Measurements from ENCODE around the gene AKAP12. TPM values are rescaled to one million over a fixed set of nuclear protein-coding genes. Genes with fewer than 3 reads are reported as not detected.

Gene AKAP12
- total RNA-seq, 3 donors from 2014 or later (not counting 1 experiment from before 2014, with no cell fraction given) = 0.07 to 17.6 (median 0.75) TPM

DNA sequence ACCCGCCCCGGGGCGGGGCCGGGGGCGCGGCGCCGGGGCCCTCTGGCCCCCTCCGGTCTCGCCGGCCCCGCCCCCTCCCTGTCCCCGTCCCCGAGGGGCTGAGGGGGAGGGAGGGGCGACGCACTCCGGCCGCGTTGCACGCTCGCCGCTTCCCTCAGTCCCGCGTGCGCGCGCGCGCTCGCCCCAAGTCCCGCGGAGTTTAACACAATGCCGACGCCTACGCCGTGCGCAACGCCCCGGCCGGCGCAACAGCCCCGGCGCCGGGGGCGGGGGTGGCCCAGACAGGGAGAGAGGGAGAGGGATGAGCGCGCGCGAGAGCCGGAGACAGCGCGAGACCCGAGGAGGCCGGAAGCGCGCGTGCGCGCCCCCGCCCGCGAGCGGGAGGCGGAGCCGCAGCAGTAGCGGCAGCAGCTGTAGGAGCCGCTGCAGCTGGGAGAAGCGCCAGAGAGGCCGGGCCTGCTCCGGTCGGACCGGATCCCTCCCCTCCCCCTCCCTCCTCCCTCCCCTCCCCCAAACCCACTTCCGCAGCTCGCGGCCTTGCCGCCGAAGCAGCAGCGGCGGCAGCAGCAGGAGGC lies 150.6 kb downstream of the AKAP12 start:
- H3K4me1 Mint-ChIP-seq = peaks cover 52% of the 10 kb centered on the region in 2 donors
- Histone ChIP-seq H3K27ac (ENCODE audit: low read length) (peak overlapping the region; percentile 95), H3K9me3 (ENCODE audit: control insufficient read depth, insufficient read depth, low read length) (no peaks in the 10 kb centered on the region), H3K27me3 (ENCODE audit: control insufficient read depth, insufficient read depth, low read length) (no peaks in the 10 kb centered on the region), H3K4me1 (ENCODE audit: control insufficient read depth, insufficient read depth, low read length) (peaks cover 36% of the 10 kb centered on the region), H3K36me3 (ENCODE audit: control insufficient read depth, insufficient read depth, low read length) (peaks cover 3% of the 10 kb centered on the region), H3K4me3 (ENCODE audit: low read length) (peak overlapping the region; percentile 70)
- peak; percentile 74 to 92 (median 75) for ATAC-seq
- H3K27ac Mint-ChIP-seq = peak overlapping the region; percentile 95 to 99
- TF ChIP-seq, protein P1, sequence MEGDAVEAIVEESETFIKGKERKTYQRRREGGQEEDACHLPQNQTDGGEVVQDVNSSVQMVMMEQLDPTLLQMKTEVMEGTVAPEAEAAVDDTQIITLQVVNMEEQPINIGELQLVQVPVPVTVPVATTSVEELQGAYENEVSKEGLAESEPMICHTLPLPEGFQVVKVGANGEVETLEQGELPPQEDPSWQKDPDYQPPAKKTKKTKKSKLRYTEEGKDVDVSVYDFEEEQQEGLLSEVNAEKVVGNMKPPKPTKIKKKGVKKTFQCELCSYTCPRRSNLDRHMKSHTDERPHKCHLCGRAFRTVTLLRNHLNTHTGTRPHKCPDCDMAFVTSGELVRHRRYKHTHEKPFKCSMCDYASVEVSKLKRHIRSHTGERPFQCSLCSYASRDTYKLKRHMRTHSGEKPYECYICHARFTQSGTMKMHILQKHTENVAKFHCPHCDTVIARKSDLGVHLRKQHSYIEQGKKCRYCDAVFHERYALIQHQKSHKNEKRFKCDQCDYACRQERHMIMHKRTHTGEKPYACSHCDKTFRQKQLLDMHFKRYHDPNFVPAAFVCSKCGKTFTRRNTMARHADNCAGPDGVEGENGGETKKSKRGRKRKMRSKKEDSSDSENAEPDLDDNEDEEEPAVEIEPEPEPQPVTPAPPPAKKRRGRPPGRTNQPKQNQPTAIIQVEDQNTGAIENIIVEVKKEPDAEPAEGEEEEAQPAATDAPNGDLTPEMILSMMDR (IDR thresholded peaks at IDR 0.05) = no peak
- no peaks in the 10 kb centered on the region for H3K36me3 Mint-ChIP-seq
- H3K27me3 Mint-ChIP-seq (ENCODE audit: low read depth in 2 of 2) = no peaks in the 10 kb centered on the region
- DNase-seq = peak; percentile 96 to 99
- under 1% methylated on average over 79 of the region's 79 CpGs for WGBS (ENCODE audit: insufficient coverage)
- intact Hi-C loops (cut with micrococcal nuclease) = loop anchor here (1.0 kb wide), 2 partner anchors 17 to 62 kb away; partner anchors contain the start of gene RMND1
- H3K4me3 Mint-ChIP-seq = peak overlapping the region; percentile 95
- no peaks in the 10 kb centered on the region for H3K9me3 Mint-ChIP-seq

DNA sequence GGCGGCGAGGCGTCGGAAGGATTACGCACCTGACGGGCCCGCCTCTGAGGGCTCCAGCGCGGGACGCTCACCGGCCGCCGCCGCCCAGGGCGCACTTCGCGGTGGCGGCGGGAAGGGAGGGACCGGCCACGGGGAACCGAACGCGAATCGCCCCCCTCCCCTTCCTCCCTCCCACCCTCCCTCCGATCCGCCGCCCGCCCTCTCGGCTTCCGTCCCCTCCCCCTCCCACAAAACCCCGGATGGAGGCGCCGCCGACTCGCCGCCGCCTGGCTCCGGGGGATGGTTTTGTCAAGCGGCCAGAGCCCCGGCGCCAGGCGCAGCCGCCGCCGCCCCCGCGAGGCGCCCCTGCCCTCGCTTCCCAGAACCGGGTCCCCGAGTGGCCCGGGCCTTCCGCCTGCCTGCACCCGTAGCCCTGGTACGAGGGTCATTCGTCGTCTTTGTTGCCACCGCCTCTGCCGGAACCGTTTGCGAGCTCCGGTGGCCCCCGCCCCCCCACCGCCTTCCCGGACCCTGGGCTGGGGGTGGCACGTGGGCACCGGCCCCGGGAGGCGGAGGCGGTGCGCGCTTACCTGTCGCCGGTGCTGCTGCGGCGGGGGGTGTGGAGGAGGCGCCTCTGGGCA lies 151.2 kb downstream of the AKAP12 start:
- DNase-seq (peak; percentile 82 to 90), ATAC-seq (peak in 2 of 3 donors; percentile 7 to 9)
- Mint-ChIP-seq H3K4me1 (peaks cover 50 to 55% of the 10 kb centered on the region in 2 donors), H3K27ac (peak overlapping the region; percentile 97 to 99), H3K4me3 (peak overlapping the region; percentile 96), H3K9me3 (no peaks in the 10 kb centered on the region), H3K36me3 (no peaks in the 10 kb centered on the region), H3K27me3 (ENCODE audit: low read depth in 2 of 2) (no peaks in the 10 kb centered on the region)
- WGBS (ENCODE audit: insufficient coverage) = 0% methylated on average over 71 of the region's 78 CpGs
- Histone ChIP-seq H3K27ac (ENCODE audit: low read length) (peak overlapping the region; percentile 95), H3K4me1 (ENCODE audit: control insufficient read depth, insufficient read depth, low read length) (peaks cover 42% of the 10 kb centered on the region), H3K36me3 (ENCODE audit: control insufficient read depth, insufficient read depth, low read length) (peaks cover 3% of the 10 kb centered on the region), H3K27me3 (ENCODE audit: control insufficient read depth, insufficient read depth, low read length) (no peaks in the 10 kb centered on the region), H3K9me3 (ENCODE audit: control insufficient read depth, insufficient read depth, low read length) (no peaks in the 10 kb centered on the region), H3K4me3 (ENCODE audit: low read length) (peak overlapping the region; percentile 70)
- intact Hi-C loops (cut with micrococcal nuclease) = loop anchor here (1.0 kb wide), 2 partner anchors 18 to 61 kb away; partner anchors contain the start of gene RMND1
- TF ChIP-seq, protein P1 (IDR thresholded peaks at IDR 0.05) = no peak

DNA sequence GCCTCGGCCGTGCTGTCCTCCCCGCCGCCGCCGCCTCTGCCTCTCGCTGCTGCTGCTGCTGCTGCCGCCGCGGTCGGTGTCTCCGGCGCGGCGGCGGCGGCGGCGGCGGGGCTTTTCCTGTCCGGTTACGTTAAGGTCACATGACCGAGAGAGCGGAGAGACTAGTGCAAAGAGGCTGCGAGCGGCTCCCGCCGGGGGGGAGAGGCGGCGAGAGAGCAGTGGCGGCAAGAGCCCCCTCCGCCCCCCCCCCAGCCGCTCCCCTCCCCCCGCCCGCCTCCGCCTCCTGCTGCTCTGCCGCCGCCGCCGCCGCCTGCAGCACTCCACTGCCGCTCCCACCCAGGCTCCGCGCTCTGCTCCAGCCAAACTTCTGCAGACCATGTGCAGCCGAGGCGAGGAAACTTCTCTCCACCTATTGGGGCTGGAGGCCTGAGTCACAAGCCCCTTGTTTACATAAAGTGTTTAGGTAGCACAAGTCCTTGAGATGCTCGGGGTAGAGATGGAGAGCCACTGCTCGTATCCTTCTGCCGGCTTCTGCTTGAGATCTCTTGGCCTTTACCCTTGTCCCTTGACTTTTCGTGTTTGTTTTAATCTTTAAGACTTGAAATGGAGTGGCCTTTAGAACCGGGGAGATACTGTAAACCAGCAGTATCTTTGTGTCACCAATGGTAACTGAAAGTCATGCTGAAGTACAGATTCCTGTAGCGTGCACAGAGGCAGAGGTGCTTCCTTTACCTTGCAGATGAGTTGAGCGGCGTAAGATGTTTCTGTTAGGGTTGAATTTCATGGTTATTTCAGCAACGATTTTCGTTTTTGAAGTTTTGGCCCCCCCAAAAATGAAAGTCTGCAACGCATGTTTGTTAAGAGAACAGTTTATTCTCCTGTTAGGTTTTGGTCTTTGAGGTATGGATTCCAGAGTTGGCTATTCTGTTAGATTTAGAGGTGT lies 152.0 kb downstream of the AKAP12 start, which contains the start of gene ZBTB2:
Gene ZBTB2, minus strand, starts transcription at position 89 of the 943 bp plus-strand sequence. CDS start 17,922 bp downstream, outside the sequence.
- peak within 1 kb of the TSS; percentile 97 to 99 for H3K27ac Mint-ChIP-seq
- under 1% methylated on average over 45 of the region's 57 CpGs for WGBS (ENCODE audit: insufficient coverage)
- no peaks in the 10 kb centered on the region for H3K27me3 Mint-ChIP-seq (ENCODE audit: low read depth in 2 of 2)
- H3K4me3 Mint-ChIP-seq = peak within 1 kb of the TSS; percentile 96
- H3K9me3 Mint-ChIP-seq = no peaks in the 10 kb centered on the region
- peaks cover 42% of the 10 kb centered on the region for H3K4me1 ChIP-seq (ENCODE audit: control insufficient read depth, insufficient read depth, low read length)
- peak within 1 kb of the TSS; percentile 70 for H3K4me3 ChIP-seq (ENCODE audit: low read length)
- H3K4me1 Mint-ChIP-seq = peaks cover 52 to 62% of the 10 kb centered on the region in 2 donors
- ATAC-seq = peak; percentile 0 to 12 (median 2)
- no peaks in the 10 kb centered on the region for H3K9me3 ChIP-seq (ENCODE audit: control insufficient read depth, insufficient read depth, low read length)
- H3K36me3 ChIP-seq (ENCODE audit: control insufficient read depth, insufficient read depth, low read length) = peaks cover 3% of the 10 kb centered on the region
- peak within 1 kb of the TSS; percentile 95 for H3K27ac ChIP-seq (ENCODE audit: low read length)
- intact Hi-C loops (cut with micrococcal nuclease) = no loop called here
- H3K36me3 Mint-ChIP-seq = no peaks in the 10 kb centered on the region
- peak; percentile 60 to 80 for DNase-seq
- no peaks in the 10 kb centered on the region for H3K27me3 ChIP-seq (ENCODE audit: control insufficient read depth, insufficient read depth, low read length)
- TF ChIP-seq, protein P1 (IDR thresholded peaks at IDR 0.05) = no peak

All from natural killer cell (primary cell).